ENCODE results near the gene EFCAB10.
"Not testable (repeated sequence)": the region's sequence is repeated elsewhere in the genome, so short reads cannot be mapped to it uniquely, and the experiment has no call there.

EFCAB10 gene

DNA sequence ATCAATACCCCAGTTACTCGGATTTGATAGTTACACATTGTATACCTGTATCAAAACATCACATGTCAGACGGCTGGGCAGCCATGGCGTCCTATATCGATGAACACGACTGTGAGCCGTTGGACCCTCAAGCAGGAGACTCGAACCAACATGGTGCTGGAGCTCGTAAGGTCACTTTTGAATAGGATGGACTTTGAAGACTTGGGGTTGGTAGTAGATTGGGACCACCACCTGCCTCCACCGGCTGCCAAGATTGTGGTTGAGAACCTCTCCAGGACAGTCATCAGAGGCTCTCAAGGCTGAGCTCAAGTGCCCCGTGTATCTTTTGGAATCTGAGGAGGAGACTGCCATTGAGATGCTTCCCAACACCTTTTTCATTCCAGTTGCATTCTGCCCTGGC, 51.2 kb downstream of the EFCAB10 start:
- no peak for DNase-seq

DNA sequence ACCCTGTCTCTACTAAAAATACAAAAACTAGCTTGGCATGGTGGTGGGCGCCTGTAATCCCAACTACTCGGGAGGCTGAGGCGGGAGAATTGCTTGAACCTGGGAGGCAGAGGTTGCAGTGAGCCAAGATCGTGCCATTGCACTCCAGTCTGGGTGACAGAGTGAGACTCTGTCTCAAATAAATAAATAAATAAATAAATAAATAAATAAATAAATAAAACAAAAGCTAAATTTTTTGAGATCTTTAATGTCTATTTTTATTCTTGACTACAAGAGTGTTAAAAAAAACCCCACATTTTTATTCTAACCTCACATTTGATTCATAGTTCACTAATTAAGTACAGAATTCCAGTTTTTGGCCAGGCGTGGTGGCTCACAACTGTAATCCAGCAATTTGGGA, 53.6 kb downstream of the EFCAB10 start:
- not testable (repeated sequence) for DNase-seq

GRCh38 chr7:105524840-105525239, 56.5 kb downstream of the EFCAB10 start:
- DNase-seq = no peak

DNA sequence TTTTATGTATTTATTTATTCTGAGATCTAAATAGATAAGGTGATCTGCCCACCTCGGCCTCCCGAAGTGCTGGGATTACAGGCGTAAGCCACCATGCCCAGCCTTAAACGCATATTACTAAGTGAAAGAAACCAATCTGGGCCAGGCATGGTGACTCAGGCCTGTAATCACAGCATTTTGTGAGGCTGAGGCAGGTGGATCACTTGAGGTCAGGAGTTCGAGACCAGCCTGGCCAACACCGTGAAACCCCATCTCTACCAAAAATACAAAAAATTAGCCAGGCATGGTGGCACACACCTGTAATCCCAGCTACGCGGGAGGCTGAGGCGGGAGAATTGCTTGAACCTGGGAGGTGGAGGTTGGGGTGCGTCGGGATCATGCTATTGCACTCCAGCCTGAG, 56.9 kb downstream of the EFCAB10 start:
- DNase-seq = not testable (repeated sequence)

GRCh38 chr7:105521717-105522463, 59.4 kb downstream of the EFCAB10 start, which contains the start of gene PUS7:
PUS7 (minus strand) TSS chr7:105522271; CDS start chr7:105508512, 13,759 bp downstream.
- peak; percentile 84 for DNase-seq

DNA sequence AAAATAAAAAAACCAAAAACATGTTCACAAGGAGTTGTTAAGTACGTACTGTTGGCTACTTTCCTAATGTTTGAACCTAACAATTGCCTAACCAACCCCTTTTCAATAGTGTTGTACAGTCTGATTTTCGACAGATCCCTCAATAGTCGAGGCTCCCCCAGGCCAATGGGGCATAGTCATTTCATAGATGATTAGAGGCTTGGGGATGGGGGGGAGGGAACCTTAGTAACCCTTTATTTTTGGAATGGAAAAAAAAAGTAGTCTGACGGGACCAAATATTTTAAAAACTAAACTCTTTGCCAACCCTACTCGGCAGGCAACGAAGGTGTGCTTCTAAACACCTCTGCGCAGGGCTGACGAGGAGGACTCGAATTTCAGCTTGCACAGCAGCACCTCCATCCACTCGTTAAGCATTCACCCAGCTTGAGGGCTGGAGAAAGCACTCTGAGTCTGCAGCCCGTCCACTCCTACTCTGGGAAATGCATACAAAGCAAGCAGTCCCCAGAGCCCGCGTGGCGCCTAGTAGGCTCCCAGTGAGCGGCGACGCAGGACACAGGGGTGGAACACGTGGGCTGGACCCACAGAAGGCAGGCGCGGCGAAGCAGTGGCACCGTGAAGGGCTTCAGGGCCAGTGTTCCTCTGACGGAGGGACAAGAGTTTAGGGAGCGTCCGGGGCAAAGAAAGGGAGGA, 60.1 kb downstream of the EFCAB10 start:
- DNase-seq = no peak

DNA sequence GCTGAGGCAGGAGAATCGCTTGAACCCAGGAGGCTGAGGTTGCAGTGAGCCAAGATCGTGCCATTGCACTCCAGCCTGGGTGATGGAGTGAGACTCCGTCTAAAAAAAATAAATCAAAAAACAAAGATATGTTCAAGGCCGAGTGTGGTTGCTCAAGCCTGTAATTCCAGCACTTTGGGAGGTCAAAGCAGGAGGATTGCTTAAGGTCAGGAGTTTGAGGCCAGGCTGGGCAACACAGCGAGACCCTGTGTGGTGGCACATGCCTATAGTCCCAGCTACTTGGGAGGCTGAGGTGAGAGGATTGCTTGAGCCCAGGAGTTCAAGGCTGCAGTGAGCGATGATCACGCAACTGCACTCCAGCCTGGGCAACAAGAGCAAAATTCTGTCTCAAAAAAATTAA, 60.7 kb downstream of the EFCAB10 start:
- DNase-seq = not testable (repeated sequence)

DNA sequence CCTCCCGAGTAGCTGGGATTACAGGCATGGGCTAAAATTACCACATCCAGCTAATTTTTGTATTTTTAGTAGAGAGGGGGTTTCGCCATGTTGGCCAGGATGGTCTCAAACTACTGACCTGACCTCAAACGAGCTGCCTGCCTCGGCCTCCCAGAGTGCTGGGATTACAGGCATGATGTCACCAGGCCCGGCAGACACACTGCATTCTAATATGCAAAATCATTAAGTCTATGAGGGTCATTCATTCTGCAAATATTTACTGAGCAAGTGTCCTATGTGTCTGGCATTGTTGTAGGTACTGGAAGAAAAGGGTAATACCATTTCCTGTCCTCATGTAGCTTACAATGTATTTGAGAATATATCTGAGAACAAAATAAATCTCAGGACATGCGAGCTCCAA, 61.9 kb downstream of the EFCAB10 start:
- DNase-seq = no peak

DNA sequence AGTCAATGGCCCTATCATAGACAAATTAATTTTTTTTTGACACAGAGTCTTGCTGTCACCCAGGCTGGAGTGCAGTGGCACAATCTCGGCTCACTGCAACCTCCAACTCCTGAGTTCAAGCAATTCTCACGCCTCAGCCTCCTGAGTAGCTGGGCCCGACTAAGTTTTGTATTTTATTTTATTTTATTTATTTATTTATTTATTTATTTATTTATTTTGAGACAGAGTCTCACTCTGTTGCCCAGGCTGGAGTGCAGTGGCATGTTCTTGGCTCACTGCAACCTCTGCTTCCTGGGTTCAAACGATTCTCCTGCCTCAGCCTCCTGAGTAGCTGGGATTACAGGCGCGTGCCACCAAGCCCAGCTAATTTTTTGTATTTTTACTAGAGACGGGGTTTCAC, 65.7 kb downstream of the EFCAB10 start:
- not testable (repeated sequence) for DNase-seq
